K562 (cell line): Measurements from ENCODE around the gene ZFYVE28. TPM values are rescaled to one million over a fixed set of nuclear protein-coding genes. Genes with fewer than 3 reads are reported as not detected.
A peak's percentile ranks its signal among the peaks of the same experiment; 100 is the strongest.

ENCODE experiments used
- ATAC-seq: fragments of 200-7000 bp; cut with Tn5 transposase; 3 replicates; pipeline ENCODE4 v1.9.1; 2020; ENCODE audit warnings: moderate library complexity
- BruUV-seq: library from RNA; stranded (reverse); fragments of 400-500 nt; replicated peaks from 2 replicates; lab custom pipeline; 2021; lab: Mats Ljungman, UMichigan
- CTCF ChIA-PET: fragments of 300-600 bp; formaldehyde crosslinking; extraction: SDS; loops from one replicate; lab custom pipeline; 2021; ENCODE audit warnings: low intra/inter-chr PET ratio; lab: Yijun Ruan, JAX
- POLR2A ChIA-PET: fragments of 300-600, 350-650 bp; sonication (Branson Sonifier 250); formaldehyde crosslinking; extraction: SDS; loops from one replicate; lab custom pipeline; 2021; ENCODE audit warnings: antibody characterized with exemption, inconsistent platforms; lab: Yijun Ruan, JAX
- DNase-seq, 4 experiments: peaks; one replicate each; pipeline versions ENCODE4 v3.0.0 to v3.0.0-alpha.2; 2011 to 2018; ENCODE audit warnings: low spot score in 3 of 4, mixed read lengths in 3 of 4; ENCODE audit errors: extremely low read depth in 1 of 4
- FAIRE-seq: peaks from 2 replicates; lab custom pipeline; 2011; peaks lifted over from hg19 to GRCh38; lab: Jason Lieb, UNC
- H2AFZ ChIP-seq: 2 replicates; pipeline ENCODE4 v1.6.0; 2011; ENCODE audit warnings: low read depth, low read length, control low read depth, inconsistent platforms
- H3K27ac ChIP-seq: fragments of 200-600 bp; 3 replicates; pipeline ENCODE4 v1.8.0; 2011; ENCODE audit warnings: low read depth, mild to moderate bottlenecking, control low read depth, inconsistent platforms, low read length, moderate library complexity, mixed read lengths; ENCODE audit errors: extremely low read depth
- H3K27me3 ChIP-seq, 2 experiments: fragments of 300-600 bp in 1 of 2; 2 replicates in 1 of 2; 3 replicates in 1 of 2; pipeline versions ENCODE4 v1.6.0 to v1.8.0; 2011; ENCODE audit warnings: inconsistent platforms in 2 of 2, low read length in 2 of 2, mild to moderate bottlenecking in 1 of 2, mixed read lengths in 1 of 2, moderate library complexity in 1 of 2; ENCODE audit not compliant: control insufficient read depth in 2 of 2, insufficient read depth in 2 of 2
- H3K36me3 ChIP-seq: fragments of 300-600 bp; 3 replicates; pipeline ENCODE4 v1.8.0; 2011; ENCODE audit warnings: mild to moderate bottlenecking, low read length, inconsistent platforms; ENCODE audit not compliant: control insufficient read depth, insufficient read depth
- H3K4me1 ChIP-seq, 2 experiments: fragments of 200-600 bp in 1 of 2; replicated peaks in 1 of 2; 2 replicates in 1 of 2; 3 replicates in 1 of 2; pipeline versions ENCODE4 v1.5.1 to v1.8.0; 2011; ENCODE audit warnings: inconsistent platforms in 2 of 2, low read length in 2 of 2, mild to moderate bottlenecking in 1 of 2, mixed read lengths in 1 of 2, moderate library complexity in 1 of 2; ENCODE audit not compliant: control insufficient read depth in 2 of 2, insufficient read depth in 2 of 2
- H3K4me2 ChIP-seq: 2 replicates; pipeline ENCODE4 v1.6.1; 2011; ENCODE audit warnings: low read length, control low read depth, inconsistent platforms, mixed read lengths; ENCODE audit not compliant: insufficient read depth
- H3K4me3 ChIP-seq: fragments of 200-600 bp; sonication (generic), shearing (Covaris generic); 2 replicates; pipeline ENCODE4 v1.5.1; 2016; ENCODE audit warnings: control low read depth, inconsistent platforms
- H3K79me2 ChIP-seq: fragments of 200-600 bp; 3 replicates; pipeline ENCODE4 v1.8.0; 2011; ENCODE audit warnings: low read length, inconsistent platforms; ENCODE audit not compliant: control insufficient read depth, insufficient read depth
- H3K9ac ChIP-seq, 2 experiments: 2 replicates each; pipeline versions ENCODE4 v1.6.0 to v1.6.1; 2011; ENCODE audit warnings: low read depth in 2 of 2, low read length in 2 of 2, control low read depth in 1 of 2, inconsistent platforms in 1 of 2, mild to moderate bottlenecking in 1 of 2, mixed read lengths in 1 of 2; ENCODE audit not compliant: insufficient read depth in 1 of 2
- H3K9me1 ChIP-seq: one replicate; pipeline ENCODE4 v1.6.0; 2011; ENCODE audit warnings: inconsistent platforms, mild to moderate bottlenecking, low read length, moderate library complexity; ENCODE audit not compliant: control insufficient read depth, insufficient read depth
- H3K9me3 ChIP-seq: replicated peaks from 2 replicates; pipeline ENCODE4 v1.5.1; 2011; ENCODE audit warnings: low read depth, low read length, inconsistent platforms; ENCODE audit not compliant: control insufficient read depth, insufficient read depth
- H4K20me1 ChIP-seq: replicated peaks from 2 replicates; pipeline ENCODE4 v1.6.1; 2011; ENCODE audit warnings: low read length, inconsistent platforms, mixed read lengths; ENCODE audit not compliant: control insufficient read depth, insufficient read depth
- CEBPG ChIP-seq, 3 experiments: fragments of 200-800 bp in 1 of 3; sonication (Bioruptor generic) in 1 of 3; sonication (generic) in 1 of 3; formaldehyde crosslinking in 1 of 3; IDR thresholded peaks in 2 of 3; conservative IDR thresholded peaks in 1 of 3; 2 replicates each; pipeline versions ENCODE4 v1.6.1 to v1.8.0; 2016 to 2022; ENCODE audit warnings: missing compliant biosample characterization in 2 of 3, missing genetic modification characterization in 2 of 3, mild to moderate bottlenecking in 1 of 3, missing genetic modification reagents in 1 of 3
- CXXC5 ChIP-seq: fragments of 250-450 bp; sonication (Bioruptor Pico); IDR thresholded peaks from 2 replicates; pipeline ENCODE4 v1.8.0; 2022; ENCODE audit warnings: inconsistent platforms, mild to moderate bottlenecking, moderate library complexity
- NCOR1 ChIP-seq: fragments of 450-650 bp; IDR thresholded peaks from 2 replicates; pipeline ENCODE4 v1.6.1; 2016; ENCODE audit warnings: mild to moderate bottlenecking, moderate library complexity
- SIN3A ChIP-seq, 2 experiments: fragments of 150-350 bp in 1 of 2; IDR thresholded peaks; 2 replicates each; pipeline ENCODE4 v1.6.1; 2011 to 2016; ENCODE audit warnings: borderline replicate concordance in 2 of 2, low read depth in 2 of 2, low read length in 2 of 2, mild to moderate bottlenecking in 2 of 2, moderate library complexity in 2 of 2; ENCODE audit not compliant: control insufficient read depth in 1 of 2
- TCF15 ChIP-seq: fragments of 250-450 bp; sonication (Bioruptor Pico); IDR thresholded peaks from 2 replicates; pipeline ENCODE4 v1.8.0; 2022; ENCODE audit warnings: moderate library complexity, mild to moderate bottlenecking, inconsistent platforms
- WGBS: fragments of 100-300 bp; shearing (Covaris generic); methylation state at CpG from one replicate; pipeline ENCODE4 v1.1.6; 2016; ENCODE audit warnings: low coverage, mixed read lengths; ENCODE audit not compliant: insufficient coverage; ENCODE audit errors: missing lambda C conversion rate; 5-methylcytosine and 5-hydroxymethylcytosine counted together
- in situ Hi-C: fragments of 300-500 bp; cut with MboI; formaldehyde crosslinking; loops from 4 replicates; pipeline ENCODE4 v1.15.0; 2018; ENCODE audit warnings: inconsistent platforms, mixed read lengths
- intact Hi-C: fragments of 100-400 bp; cut with micrococcal nuclease; formaldehyde crosslinking; loops from 2 replicates; pipeline ENCODE4 v1.14.2; 2022
- polyA plus RNA-seq, 8 experiments: library from polyadenylated mRNA; depleted of rRNA in 4 of 8; stranded (reverse) in 5 of 8; unstranded in 3 of 8; fragments of >200 nt; fragmentation: Nextera tagmentation in 2 of 8; fragmentation: Illumina TruSeq in 1 of 8; extraction: Ambion mirVana in 2 of 8; extraction: Trizol in 1 of 8; gene quantifications; 2 replicates each; pipeline versions ENCODE4 v1.2.1 to v1.2.3, GENCODE V29; 2011 to 2014; ENCODE audit warnings: inconsistent platforms in 1 of 8, missing spikeins in 1 of 8
- total RNA-seq, 7 experiments: library from RNA; depleted of rRNA in 6 of 7; stranded (reverse); fragments of >200 nt in 6 of 7; fragmentation: Illumina TruSeq in 2 of 7; extraction: Trizol in 2 of 7; gene quantifications; 2 replicates each; pipeline versions ENCODE4 v1.2.1 to v1.2.3, GENCODE V29; 2011 to 2021; ENCODE audit warnings: low replicate concordance in 1 of 7
- TF ChIP-seq, protein P1 (sequence below): fragments of 450-650 bp; formaldehyde crosslinking; IDR thresholded peaks from 2 replicates; pipeline ENCODE4 v1.4.0; 2022; ENCODE audit warnings: missing genetic modification characterization
- TF ChIP-seq, protein P2 (sequence below): IDR thresholded peaks from 3 replicates; pipeline ENCODE4 v1.6.1; 2011; ENCODE audit warnings: borderline replicate concordance, mild to moderate bottlenecking, moderate library complexity; ENCODE audit not compliant: insufficient read length; ENCODE audit errors: extremely low read depth

ZFYVE28 gene
- total and polyA plus RNA-seq, 9 of the 15 experiments (the other 6 are each of a cell fraction or from before 2014, with no cell fraction given), result 1.3 to 24.8 (median 8.9) TPM

DNA sequence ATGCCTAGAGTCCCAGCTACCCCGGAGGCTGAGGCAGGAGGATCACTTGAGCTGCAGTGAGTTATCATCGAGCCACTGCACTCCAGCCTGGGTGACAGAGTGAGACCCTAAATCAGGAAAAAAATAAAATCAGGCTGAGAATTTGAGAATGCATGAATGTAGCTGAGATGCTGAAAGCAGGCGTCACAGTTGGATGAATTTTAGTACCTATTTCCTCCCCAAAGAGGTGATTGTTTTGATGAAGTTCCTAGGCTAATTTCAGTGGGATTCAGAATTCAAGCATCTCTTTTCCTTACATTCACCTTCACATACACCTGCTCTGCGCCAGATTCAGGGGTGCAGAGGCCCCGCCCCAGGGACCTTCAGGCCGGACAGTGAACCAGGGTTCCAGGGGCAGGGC, 3.5 kb upstream of the ZFYVE28 start:
- ChIA-PET CTCF (no interaction called here), POLR2A (interaction anchor here (0.6 to 0.7 kb wide), 2 partner anchors 11 to 15 kb away, joined by 3 to 4 read pairs; no protein-coding TSS in a partner anchor)
- no peak for TF ChIP-seq SIN3A (IDR thresholded peaks at IDR 0.05; ENCODE audit: borderline replicate concordance in 2 of 2, control insufficient read depth in 1 of 2, low read depth in 2 of 2, low read length in 2 of 2)
- TF ChIP-seq, protein P1, sequence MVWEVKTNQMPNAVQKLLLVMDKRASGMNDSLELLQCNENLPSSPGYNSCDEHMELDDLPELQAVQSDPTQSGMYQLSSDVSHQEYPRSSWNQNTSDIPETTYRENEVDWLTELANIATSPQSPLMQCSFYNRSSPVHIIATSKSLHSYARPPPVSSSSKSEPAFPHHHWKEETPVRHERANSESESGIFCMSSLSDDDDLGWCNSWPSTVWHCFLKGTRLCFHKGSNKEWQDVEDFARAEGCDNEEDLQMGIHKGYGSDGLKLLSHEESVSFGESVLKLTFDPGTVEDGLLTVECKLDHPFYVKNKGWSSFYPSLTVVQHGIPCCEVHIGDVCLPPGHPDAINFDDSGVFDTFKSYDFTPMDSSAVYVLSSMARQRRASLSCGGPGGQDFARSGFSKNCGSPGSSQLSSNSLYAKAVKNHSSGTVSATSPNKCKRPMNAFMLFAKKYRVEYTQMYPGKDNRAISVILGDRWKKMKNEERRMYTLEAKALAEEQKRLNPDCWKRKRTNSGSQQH (CRISPR knock-in tag), result no peak
- no TSS peak for BruUV-seq
- 33% methylated on average over 6 of the region's 6 CpGs for WGBS
- no peak overlapping the region for H3K27ac ChIP-seq
- H3K4me2 ChIP-seq, result no peak overlapping the region
- H3K27me3 ChIP-seq, result no peaks in the 10 kb centered on the region; a peak in 1 of 5 replicates
- H4K20me1 ChIP-seq, result no peaks in the 10 kb centered on the region
- H3K4me1 ChIP-seq, result peaks cover 13 to 57% of the 10 kb centered on the region in 2 experiments
- H3K36me3 ChIP-seq, result no peaks in the 10 kb centered on the region
- no peak overlapping the region for H2AFZ ChIP-seq
- H3K9me3 ChIP-seq, result no peaks in the 10 kb centered on the region
- H3K9ac ChIP-seq, result no peak overlapping the region
- FAIRE-seq, result no peak
- peaks cover 15% of the 10 kb centered on the region for H3K79me2 ChIP-seq
- DNase-seq, result no peak
- intact Hi-C loops (loop anchor here (2.0 kb wide), 1 partner anchor 57 kb away; no protein-coding TSS in a partner anchor), in situ Hi-C loops (no loop called here)
- no peak for ATAC-seq
- H3K4me3 ChIP-seq, result no peak overlapping the region
- no peaks in the 10 kb centered on the region for H3K9me1 ChIP-seq

GRCh38 chr4:2419814-2420213, 1.4 kb upstream of the ZFYVE28 start:
- H3K4me3 ChIP-seq, result no peak overlapping the region
- WGBS, result under 1% methylated on average over 9 of the region's 9 CpGs
- CTCF ChIA-PET, result no interaction called here
- FAIRE-seq (no peak), ATAC-seq (no peak), DNase-seq (peak in 2 of 4 experiments; percentile 30 to 62)
- peaks cover 25 to 57% of the 10 kb centered on the region in 2 experiments for H3K4me1 ChIP-seq
- H4K20me1 ChIP-seq, result no peaks in the 10 kb centered on the region
- intact Hi-C loops, result loop anchor here (2.0 to 10.0 kb wide), 5 partner anchors 38 to 548 kb away; partner anchors contain the start of genes HAUS3, MXD4, NSD2 and POLN
- peaks cover 36% of the 10 kb centered on the region for H3K79me2 ChIP-seq
- H3K36me3 ChIP-seq, result no peaks in the 10 kb centered on the region
- POLR2A ChIA-PET, result interaction anchor here (0.6 to 1.5 kb wide), 3 partner anchors 16 to 58 kb away, joined by 3 read pairs; no protein-coding TSS in a partner anchor
- no peaks in the 10 kb centered on the region for H3K9me3 ChIP-seq
- in situ Hi-C loops, result no loop called here
- no TSS peak for BruUV-seq
- no peaks in the 10 kb centered on the region; a peak in 1 of 5 replicates for H3K27me3 ChIP-seq
- peak overlapping the region; percentile 15 to 35; a peak in 1 of 4 replicates for H3K9ac ChIP-seq
- peak overlapping the region; percentile 87 for H3K4me2 ChIP-seq
- H3K9me1 ChIP-seq, result no peaks in the 10 kb centered on the region
- H3K27ac ChIP-seq, result no peak overlapping the region
- H2AFZ ChIP-seq, result peak overlapping the region; percentile 20; the same call in 1 of the 2 replicates
- TF ChIP-seq, protein P2, sequence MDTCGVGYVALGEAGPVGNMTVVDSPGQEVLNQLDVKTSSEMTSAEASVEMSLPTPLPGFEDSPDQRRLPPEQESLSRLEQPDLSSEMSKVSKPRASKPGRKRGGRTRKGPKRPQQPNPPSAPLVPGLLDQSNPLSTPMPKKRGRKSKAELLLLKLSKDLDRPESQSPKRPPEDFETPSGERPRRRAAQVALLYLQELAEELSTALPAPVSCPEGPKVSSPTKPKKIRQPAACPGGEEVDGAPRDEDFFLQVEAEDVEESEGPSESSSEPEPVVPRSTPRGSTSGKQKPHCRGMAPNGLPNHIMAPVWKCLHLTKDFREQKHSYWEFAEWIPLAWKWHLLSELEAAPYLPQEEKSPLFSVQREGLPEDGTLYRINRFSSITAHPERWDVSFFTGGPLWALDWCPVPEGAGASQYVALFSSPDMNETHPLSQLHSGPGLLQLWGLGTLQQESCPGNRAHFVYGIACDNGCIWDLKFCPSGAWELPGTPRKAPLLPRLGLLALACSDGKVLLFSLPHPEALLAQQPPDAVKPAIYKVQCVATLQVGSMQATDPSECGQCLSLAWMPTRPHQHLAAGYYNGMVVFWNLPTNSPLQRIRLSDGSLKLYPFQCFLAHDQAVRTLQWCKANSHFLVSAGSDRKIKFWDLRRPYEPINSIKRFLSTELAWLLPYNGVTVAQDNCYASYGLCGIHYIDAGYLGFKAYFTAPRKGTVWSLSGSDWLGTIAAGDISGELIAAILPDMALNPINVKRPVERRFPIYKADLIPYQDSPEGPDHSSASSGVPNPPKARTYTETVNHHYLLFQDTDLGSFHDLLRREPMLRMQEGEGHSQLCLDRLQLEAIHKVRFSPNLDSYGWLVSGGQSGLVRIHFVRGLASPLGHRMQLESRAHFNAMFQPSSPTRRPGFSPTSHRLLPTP, result no peak
- 0 out of 2 replicates have a peak, but pooled peaks have one; percentile 8 for TF ChIP-seq CXXC5 (CRISPR knock-in tag)
- TF ChIP-seq NCOR1, result no peak
- no peak for TF ChIP-seq CEBPG (CRISPR knock-in tag; IDR thresholded peaks at IDR 0.05)
- peak; percentile 39 to 68; a peak in 3 of 4 replicates for TF ChIP-seq CEBPG (tag; conservative IDR thresholded peaks at IDR 0.05 in 1 of 2, IDR thresholded peaks at IDR 0.05 in 1 of 2)
- TF ChIP-seq TCF15 (CRISPR knock-in tag), result no peak
